Adrenal gland (tissue), 5 donors: ENCODE results near the gene GDF7.

Source experiments
- CTCF ChIP-seq, 6 experiments: fragments of 450-650 bp in 4 of 6; fragments of 200-600 bp in 2 of 6; sonication (generic) in 1 of 6; IDR thresholded peaks; 1 replicate in 5 of 6; 2 replicates in 1 of 6; pipeline versions ENCODE4 v1.5.1 to v1.8.0; 2016 to 2021; ENCODE audit warnings: antibody characterized with exemption in 6 of 6, mild to moderate bottlenecking in 2 of 6, moderate library complexity in 1 of 6
- POLR2A ChIP-seq, 2 donors: fragments of 450-650 bp; IDR thresholded peaks; one replicate each; pipeline ENCODE4 v1.6.1; 2017; ENCODE audit warnings: antibody characterized with exemption in 2 of 2, mild to moderate bottlenecking in 2 of 2, moderate library complexity in 1 of 2
- donor health status: DM: no; HTN: no; CAD: no.

DNA sequence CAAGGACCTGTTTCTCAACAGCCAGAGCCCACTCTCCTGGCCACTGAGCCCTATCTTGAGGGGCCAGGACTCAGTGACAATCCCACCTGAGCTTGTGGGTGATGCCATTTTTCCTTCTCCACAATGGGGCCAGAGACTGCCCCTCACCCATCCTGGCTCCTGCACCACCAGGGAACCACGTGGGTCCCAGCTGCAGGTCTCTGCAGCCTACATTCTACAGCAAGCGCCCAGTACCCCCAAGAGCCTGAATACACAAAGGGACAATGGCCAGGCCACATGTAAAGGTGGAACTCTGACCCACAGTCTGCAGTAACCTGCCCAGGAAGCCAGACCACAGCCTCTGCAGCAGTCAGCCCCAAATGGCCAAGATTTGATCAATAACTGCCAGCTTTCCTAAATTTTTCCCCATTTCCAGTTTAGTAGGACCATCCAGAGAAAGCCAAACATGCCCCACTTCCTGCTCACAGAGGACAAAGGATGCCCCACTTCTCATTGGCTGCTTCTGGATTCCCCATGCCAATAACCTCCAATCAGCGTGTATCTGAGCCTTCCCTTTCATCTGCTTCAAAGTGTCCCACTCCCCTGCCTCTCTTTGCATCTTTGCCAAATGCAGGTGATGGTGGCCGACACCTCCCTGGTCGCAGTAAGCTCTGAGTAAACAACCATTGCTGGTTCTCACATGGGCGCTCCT is 35.2 kb upstream of the GDF7 start:
- TF ChIP-seq POLR2A (IDR thresholded peaks at IDR 0.05), result no peak
- TF ChIP-seq CTCF (IDR thresholded peaks at IDR 0.05), result no peak
